GM12878 (cell line): ENCODE measurements around the gene ARHGEF1. TPM values are rescaled to one million over a fixed set of nuclear protein-coding genes. Genes with fewer than 3 reads are reported as not detected.

Experiments
- ATAC-seq: fragments of 200-7000 bp; cut with Tn5 transposase; 3 replicates; pipeline ENCODE4 v1.9.1; 2020; ENCODE audit warnings: mild to moderate bottlenecking, moderate library complexity
- BruUV-seq: library from RNA; stranded (reverse); fragments of 400-500 nt; replicated peaks from 2 replicates; lab custom pipeline; 2021; lab: Mats Ljungman, UMichigan
- CTCF ChIA-PET: fragments of 300-600 bp; sonication (Branson Sonifier 250); formaldehyde crosslinking; extraction: SDS; loops from one replicate; lab custom pipeline; 2021; ENCODE audit warnings: inconsistent platforms; lab: Yijun Ruan, JAX
- POLR2A ChIA-PET: fragments of 350-600 bp; formaldehyde crosslinking; extraction: SDS; loops from one replicate; lab custom pipeline; 2021; ENCODE audit warnings: inconsistent platforms; lab: Charles Lee
- RAD21 ChIA-PET: fragments of 300-600 bp; sonication (Branson Sonifier 250); formaldehyde crosslinking; loops from one replicate; lab custom pipeline; 2023; ENCODE audit warnings: antibody characterized with exemption; ENCODE audit not compliant: unreplicated experiment; lab: Charles Lee
- SMC1A ChIA-PET: fragments of 300-600 bp; sonication (Branson Sonifier 250); formaldehyde crosslinking; loops from one replicate; lab custom pipeline; 2023; ENCODE audit not compliant: unreplicated experiment, uncharacterized antibody; lab: Charles Lee
- DNase-seq: peaks from one replicate; pipeline ENCODE4 v3.0.0-alpha.2; 2011; ENCODE audit warnings: low read depth, low spot score
- FAIRE-seq: peaks from 3 replicates; lab custom pipeline; 2011; peaks lifted over from hg19 to GRCh38; lab: Jason Lieb, UNC
- H2AFZ ChIP-seq: 2 replicates; pipeline ENCODE4 v1.6.0; 2011; ENCODE audit warnings: low read depth, low read length, control low read depth; ENCODE audit not compliant: control insufficient read depth
- H3K27ac ChIP-seq: 2 replicates; pipeline ENCODE4 v1.5.1; 2011; ENCODE audit warnings: control low read depth; ENCODE audit not compliant: control insufficient read depth, insufficient read depth
- H3K27me3 ChIP-seq, 2 experiments: replicated peaks in 1 of 2; 2 replicates each; pipeline versions ENCODE4 v1.6.0 to v1.6.1; 2011; ENCODE audit warnings: low read length in 1 of 2; ENCODE audit not compliant: control insufficient read depth in 2 of 2, insufficient read depth in 2 of 2
- H3K36me3 ChIP-seq, 2 experiments: 2 replicates each; pipeline ENCODE4 v1.5.1; 2011; ENCODE audit warnings: low read length in 1 of 2; ENCODE audit not compliant: control insufficient read depth in 2 of 2, insufficient read depth in 2 of 2
- H3K4me1 ChIP-seq: 2 replicates; pipeline ENCODE4 v1.6.1; 2011; ENCODE audit warnings: mild to moderate bottlenecking, low read length, moderate library complexity, mixed read lengths; ENCODE audit not compliant: control insufficient read depth, insufficient read depth
- H3K4me2 ChIP-seq: 2 replicates; pipeline ENCODE4 v1.6.0; 2011; ENCODE audit warnings: control low read depth; ENCODE audit not compliant: control insufficient read depth, insufficient read depth
- H3K4me3 ChIP-seq: fragments of 200-600 bp; sonication (generic); 2 replicates; pipeline ENCODE4 v1.5.1; 2016
- H3K79me2 ChIP-seq: 2 replicates; pipeline ENCODE4 v1.6.0; 2011; ENCODE audit warnings: low read length; ENCODE audit not compliant: control insufficient read depth, insufficient read depth
- H3K9ac ChIP-seq: 2 replicates; pipeline ENCODE4 v1.8.0; 2011; ENCODE audit warnings: low read length, control low read depth, mixed read lengths; ENCODE audit not compliant: control insufficient read depth, insufficient read depth
- H3K9me3 ChIP-seq: replicated peaks from 3 replicates; pipeline ENCODE4 v1.5.1; 2011; ENCODE audit warnings: mild to moderate bottlenecking, low read length; ENCODE audit not compliant: control insufficient read depth, insufficient read depth
- H4K20me1 ChIP-seq: 2 replicates; pipeline ENCODE4 v1.6.0; 2011; ENCODE audit not compliant: control insufficient read depth, insufficient read depth
- CTCF ChIP-seq, 3 experiments: IDR thresholded peaks in 2 of 3; conservative IDR thresholded peaks in 1 of 3; 2 replicates each; pipeline ENCODE4 v1.5.1; 2011; ENCODE audit warnings: low read depth in 3 of 3, low read length in 3 of 3, mild to moderate bottlenecking in 3 of 3, control low read depth in 2 of 3, moderate library complexity in 2 of 3, inconsistent platforms in 1 of 3, mixed read lengths in 1 of 3; ENCODE audit not compliant: control insufficient read depth in 2 of 3, insufficient read depth in 1 of 3; ENCODE audit errors: extremely low read depth in 1 of 3
- DPF2 ChIP-seq: fragments of 450-650 bp; IDR thresholded peaks from 2 replicates; pipeline ENCODE4 v1.6.1; 2017; ENCODE audit warnings: mild to moderate bottlenecking
- KLF5 ChIP-seq: fragments of 450-650 bp; IDR thresholded peaks from 2 replicates; pipeline ENCODE4 v1.6.1; 2014; ENCODE audit warnings: mild to moderate bottlenecking; ENCODE audit not compliant: partially characterized antibody
- LARP7 ChIP-seq: fragments of 450-650 bp; IDR thresholded peaks from 2 replicates; pipeline ENCODE4 v1.6.1; 2017; ENCODE audit warnings: mild to moderate bottlenecking
- MAX ChIP-seq: IDR thresholded peaks from 2 replicates; pipeline ENCODE4 v1.6.1; 2012; ENCODE audit warnings: low read depth, low read length, improper control_type of control experiment
- MTA2 ChIP-seq: fragments of 450-650 bp; IDR thresholded peaks from 2 replicates; pipeline ENCODE4 v1.6.1; 2016; ENCODE audit warnings: low read depth, mild to moderate bottlenecking, moderate library complexity
- NR2F1 ChIP-seq: fragments of 450-650 bp; conservative IDR thresholded peaks from 2 replicates; pipeline ENCODE4 v1.6.1; 2017; ENCODE audit warnings: mild to moderate bottlenecking
- PAX5 ChIP-seq: IDR thresholded peaks from 2 replicates; pipeline ENCODE4 v1.6.1; 2011; ENCODE audit warnings: low read depth, low read length, borderline replicate concordance
- SMAD5 ChIP-seq: IDR thresholded peaks from 2 replicates; pipeline ENCODE4 v1.6.1; 2016; ENCODE audit warnings: antibody characterized with exemption, low read depth
- SREBF2 ChIP-seq: IDR thresholded peaks from 2 replicates; pipeline ENCODE4 v1.6.1; 2012; ENCODE audit warnings: mild to moderate bottlenecking, low read length
- STAT3 ChIP-seq: IDR thresholded peaks from 2 replicates; pipeline ENCODE4 v1.6.1; 2011; ENCODE audit warnings: low read depth, low read length, improper control_type of control experiment
- TARDBP ChIP-seq: IDR thresholded peaks from 2 replicates; pipeline ENCODE4 v1.6.1; 2016; ENCODE audit warnings: borderline replicate concordance
- USF1 ChIP-seq: IDR thresholded peaks from 2 replicates; pipeline ENCODE4 v1.6.1; 2011; ENCODE audit warnings: borderline replicate concordance, low read depth, mild to moderate bottlenecking, moderate library complexity, mixed read lengths, low read length; ENCODE audit not compliant: insufficient read depth; ENCODE audit errors: extremely low read length
- WRNIP1 ChIP-seq: IDR thresholded peaks from 2 replicates; pipeline ENCODE4 v1.6.1; 2011; ENCODE audit warnings: low read depth, low read length, improper control_type of control experiment, borderline replicate concordance
- ZBTB40 ChIP-seq: fragments of 450-650 bp; IDR thresholded peaks from 2 replicates; pipeline ENCODE4 v1.6.1; 2016; ENCODE audit warnings: mild to moderate bottlenecking, moderate library complexity, borderline replicate concordance
- ZNF24 ChIP-seq: fragments of 450-650 bp; IDR thresholded peaks from 2 replicates; pipeline ENCODE4 v1.6.1; 2017; ENCODE audit warnings: antibody characterized with exemption, mild to moderate bottlenecking
- ZNF274 ChIP-seq: IDR thresholded peaks from one replicate; pipeline ENCODE4 v1.8.0; 2011; ENCODE audit not compliant: insufficient read length, insufficient read depth
- WGBS: methylation state at CpG from one replicate; pipeline ENCODE4 v1.1.6; 2016; ENCODE audit warnings: low lambda C conversion rate; ENCODE audit not compliant: insufficient replicate concordance, insufficient coverage; ENCODE audit errors: missing lambda C conversion rate; 5-methylcytosine and 5-hydroxymethylcytosine counted together
- in situ Hi-C: fragments of 300-500 bp; cut with MboI; formaldehyde crosslinking; loops from 9 replicates; pipeline ENCODE4 v1.14.3; 2018; ENCODE audit warnings: mixed read lengths
- intact Hi-C: fragments of 100-400 bp; cut with micrococcal nuclease; formaldehyde crosslinking; loops from one replicate; pipeline ENCODE4 v1.14.2; 2022; ENCODE audit not compliant: unreplicated experiment
- polyA plus RNA-seq, 11 experiments: library from polyadenylated mRNA; depleted of rRNA in 4 of 11; unstranded in 6 of 11; stranded (reverse) in 5 of 11; fragments of >200 nt; fragmentation: Nextera tagmentation in 4 of 11; fragmentation: Illumina TruSeq in 1 of 11; extraction: Ambion mirVana in 4 of 11; extraction: Trizol in 1 of 11; gene quantifications; 1 replicate in 1 of 11; 2 replicates in 10 of 11; pipeline versions ENCODE4 v1.2.1 to v1.2.3, GENCODE V29; 2011 to 2016; ENCODE audit warnings: inconsistent platforms in 2 of 11, missing spikeins in 2 of 11, low read depth in 1 of 11
- total RNA-seq, 4 experiments: library from RNA; depleted of rRNA in 3 of 4; stranded (reverse); fragments of >200 nt in 3 of 4; fragmentation: Illumina TruSeq in 1 of 4; extraction: Trizol in 1 of 4; gene quantifications; 2 replicates each; pipeline versions ENCODE4 v1.2.1 to v1.2.3, GENCODE V29; 2013 to 2021

The ARHGEF1 gene
- total and polyA plus RNA-seq, 10 of the 15 experiments (the other 5 are each of a cell fraction or from before 2014, with no cell fraction given), result 1.2 to 207 (median 53.9) TPM

- peak overlapping the region; percentile 94 for H3K4me3 ChIP-seq
- RAD21 ChIA-PET, result interaction anchor here (0.6 to 4.4 kb wide), 12 partner anchors 12 to 200 kb away, joined by 3 to 57 read pairs (median 8); partner anchors contain the start of genes CD79A, ERFL and RABAC1
- peak overlapping the region; percentile 84 for H3K4me2 ChIP-seq
- peaks cover 28% of the 10 kb centered on the region for H3K4me1 ChIP-seq
- intact Hi-C loops, result no loop called here
- peaks cover 26 to 27% of the 10 kb centered on the region in 2 experiments for H3K36me3 ChIP-seq
- POLR2A ChIA-PET, result interaction anchor here (0.5 to 4.3 kb wide), 9 partner anchors 11 to 536 kb away, joined by 3 to 46 read pairs (median 14); partner anchors contain the start of genes CD79A and RABAC1
- BruUV-seq, result no TSS peak
- H3K9me3 ChIP-seq, result no peaks in the 10 kb centered on the region
- peaks cover 57% of the 10 kb centered on the region for H3K79me2 ChIP-seq
- DNase-seq (no peak), FAIRE-seq (no peak), ATAC-seq (no peak)
- H3K27ac ChIP-seq, result peak overlapping the region; percentile 98
- under 1% methylated on average over 31 of the region's 45 CpGs for WGBS
- peaks cover 16% of the 10 kb centered on the region for H4K20me1 ChIP-seq
- peak overlapping the region; percentile 100 for H3K9ac ChIP-seq
- H3K27me3 ChIP-seq, result no peaks in the 10 kb centered on the region
- SMC1A ChIA-PET, result interaction anchor here (0.8 to 4.9 kb wide), 12 partner anchors 8 to 91 kb away, joined by 3 to 47 read pairs (median 8); partner anchors contain the start of genes ARHGEF1 and CD79A
- no peak overlapping the region for H2AFZ ChIP-seq
- CTCF ChIA-PET, result interaction anchor here (1.3 to 4.6 kb wide), 11 partner anchors 13 to 97 kb away, joined by 3 to 85 read pairs (median 12); partner anchors contain the start of genes CD79A and RABAC1
- in situ Hi-C loops, result no loop called here
- no peak for TF ChIP-seq ZBTB40
- TF ChIP-seq STAT3, result no peak
- no peak for TF ChIP-seq CTCF (IDR thresholded peaks at IDR 0.05 in 2 of 3, conservative IDR thresholded peaks at IDR 0.05 in 1 of 3; ENCODE audit: control insufficient read depth in 2 of 3, extremely low read depth in 1 of 3, insufficient read depth in 1 of 3, low read depth in 3 of 3, low read length in 3 of 3)
- no peak for TF ChIP-seq ZNF274
- no peak for TF ChIP-seq PAX5
- no peak for TF ChIP-seq MTA2
- no peak for TF ChIP-seq WRNIP1
- TF ChIP-seq MAX, result peak; percentile 23; the same call in 1 of the 2 replicates
- no peak for TF ChIP-seq SMAD5
- TF ChIP-seq ZNF24, result 0 out of 2 replicates have a peak, but pooled peaks have one; percentile 5
- TF ChIP-seq NR2F1, result no peak
- TF ChIP-seq KLF5, result no peak
- TF ChIP-seq USF1, result no peak
- TF ChIP-seq LARP7, result 0 out of 2 replicates have a peak, but pooled peaks have one; percentile 5
- TF ChIP-seq TARDBP, result no peak; the same call in 1 of the 2 replicates
- no peak for TF ChIP-seq DPF2
- no peak for TF ChIP-seq SREBF2
Observed at GRCh38 chr19:41860419-41861115, 22.4 kb upstream of the ARHGEF1 start.
